ENCODE results near the gene RIPOR2. TPM values are rescaled to one million over a fixed set of nuclear protein-coding genes. Genes with fewer than 3 reads are reported as not detected.

The RIPOR2 gene
- total RNA-seq, 2 experiments from 2014 or later, result 88.3 to 96.3 TPM

DNA sequence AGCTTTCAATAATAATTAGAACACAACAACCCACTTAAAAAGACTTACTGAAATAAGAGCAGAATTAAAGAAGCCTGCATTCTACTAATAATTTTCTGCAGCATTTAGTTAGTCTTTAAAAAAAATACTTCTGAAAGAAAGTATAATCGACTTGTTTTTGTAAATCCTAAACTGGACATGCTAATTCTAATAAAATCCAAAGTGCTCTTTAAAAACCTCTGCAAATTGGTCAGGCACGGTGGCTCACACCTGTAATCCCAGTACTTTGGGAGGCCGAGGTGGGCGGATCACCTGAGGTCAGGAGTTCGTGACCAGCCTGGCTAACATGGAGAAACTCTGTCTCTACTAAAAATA lies 79.5 kb downstream of the RIPOR2 start:
- ChIA-PET CTCF (interaction anchor here (0.6 to 7.6 kb wide), 42 partner anchors 9 to 364 kb away, joined by 3 to 156 read pairs (median 6); partner anchors contain the start of gene RIPOR2), POLR2A (interaction anchor here (0.8 to 4.2 kb wide), 13 partner anchors 10 to 118 kb away, joined by 3 to 28 read pairs (median 4); no protein-coding TSS in a partner anchor)
- TF ChIP-seq, protein P1, sequence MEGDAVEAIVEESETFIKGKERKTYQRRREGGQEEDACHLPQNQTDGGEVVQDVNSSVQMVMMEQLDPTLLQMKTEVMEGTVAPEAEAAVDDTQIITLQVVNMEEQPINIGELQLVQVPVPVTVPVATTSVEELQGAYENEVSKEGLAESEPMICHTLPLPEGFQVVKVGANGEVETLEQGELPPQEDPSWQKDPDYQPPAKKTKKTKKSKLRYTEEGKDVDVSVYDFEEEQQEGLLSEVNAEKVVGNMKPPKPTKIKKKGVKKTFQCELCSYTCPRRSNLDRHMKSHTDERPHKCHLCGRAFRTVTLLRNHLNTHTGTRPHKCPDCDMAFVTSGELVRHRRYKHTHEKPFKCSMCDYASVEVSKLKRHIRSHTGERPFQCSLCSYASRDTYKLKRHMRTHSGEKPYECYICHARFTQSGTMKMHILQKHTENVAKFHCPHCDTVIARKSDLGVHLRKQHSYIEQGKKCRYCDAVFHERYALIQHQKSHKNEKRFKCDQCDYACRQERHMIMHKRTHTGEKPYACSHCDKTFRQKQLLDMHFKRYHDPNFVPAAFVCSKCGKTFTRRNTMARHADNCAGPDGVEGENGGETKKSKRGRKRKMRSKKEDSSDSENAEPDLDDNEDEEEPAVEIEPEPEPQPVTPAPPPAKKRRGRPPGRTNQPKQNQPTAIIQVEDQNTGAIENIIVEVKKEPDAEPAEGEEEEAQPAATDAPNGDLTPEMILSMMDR (IDR thresholded peaks at IDR 0.05), result no peak
- Mint-ChIP-seq H3K4me3 (peak overlapping the region; percentile 22), H3K4me1 (ENCODE audit: low read depth) (peaks cover 63% of the 10 kb centered on the region), H3K9me3 (no peaks in the 10 kb centered on the region), H3K36me3 (ENCODE audit: low read depth) (peaks cover 70% of the 10 kb centered on the region), H3K27ac (peak overlapping the region; percentile 87), H3K27me3 (no peaks in the 10 kb centered on the region)
- no peak for ATAC-seq
- intact Hi-C loops (cut with micrococcal nuclease), result loop anchor here (1.0 to 5.0 kb wide), 4 partner anchors 73 to 216 kb away; no protein-coding TSS in a partner anchor
- no peak for DNase-seq

- ChIA-PET CTCF (interaction anchor here (0.6 to 7.6 kb wide), 40 partner anchors 9 to 365 kb away, joined by 3 to 156 read pairs (median 7); partner anchors contain the start of gene RIPOR2), POLR2A (interaction anchor here (0.8 to 4.2 kb wide), 11 partner anchors 9 to 119 kb away, joined by 3 to 28 read pairs (median 4); no protein-coding TSS in a partner anchor)
- no peaks in the 10 kb centered on the region for H3K27me3 Mint-ChIP-seq
- no peaks in the 10 kb centered on the region for H3K9me3 Mint-ChIP-seq
- peak; percentile 83 for DNase-seq
- peak; percentile 68 for ATAC-seq
- intact Hi-C loops (cut with micrococcal nuclease), result loop anchor here (1.0 to 5.0 kb wide), 4 partner anchors 73 to 217 kb away; no protein-coding TSS in a partner anchor
- H3K36me3 Mint-ChIP-seq (ENCODE audit: low read depth), result peaks cover 71% of the 10 kb centered on the region
- H3K4me1 Mint-ChIP-seq (ENCODE audit: low read depth), result peaks cover 61% of the 10 kb centered on the region
- TF ChIP-seq, protein P1 (IDR thresholded peaks at IDR 0.05), result peak; percentile 88
- H3K4me3 Mint-ChIP-seq, result peak overlapping the region; percentile 22
- H3K27ac Mint-ChIP-seq, result peak overlapping the region; percentile 87
These were observed 80.1 kb downstream of the RIPOR2 start for GRCh38 chr6:24855395-24856245.

GRCh38 chr6:24854077-24854666 lies 81.6 kb downstream of the RIPOR2 start:
- intact Hi-C loops (cut with micrococcal nuclease), result no loop called here
- H3K27me3 Mint-ChIP-seq, result no peaks in the 10 kb centered on the region
- ATAC-seq (no peak), DNase-seq (no peak)
- ChIA-PET POLR2A (no interaction called here), CTCF (interaction anchor here (6.9 to 7.6 kb wide), 2 partner anchors 139 to 163 kb away, joined by 125 to 156 read pairs; no protein-coding TSS in a partner anchor)
- H3K4me3 Mint-ChIP-seq, result no peak overlapping the region
- peak overlapping the region; percentile 74 for H3K27ac Mint-ChIP-seq
- H3K4me1 Mint-ChIP-seq (ENCODE audit: low read depth), result peaks cover 57% of the 10 kb centered on the region
- no peaks in the 10 kb centered on the region for H3K9me3 Mint-ChIP-seq
- TF ChIP-seq, protein P1 (IDR thresholded peaks at IDR 0.05), result no peak
- peaks cover 69% of the 10 kb centered on the region for H3K36me3 Mint-ChIP-seq (ENCODE audit: low read depth)

GRCh38 chr6:24851086-24851485 lies 84.7 kb downstream of the RIPOR2 start:
- H3K4me3 Mint-ChIP-seq, result no peak overlapping the region

More at GRCh38 chr6:24851086-24851485, 84.7 kb downstream of the RIPOR2 start:
- TF ChIP-seq, protein P1 (IDR thresholded peaks at IDR 0.05), result no peak
- intact Hi-C loops (cut with micrococcal nuclease), result no loop called here
- Mint-ChIP-seq H3K27me3 (no peaks in the 10 kb centered on the region), H3K27ac (peak overlapping the region; percentile 72), H3K9me3 (no peaks in the 10 kb centered on the region), H3K36me3 (ENCODE audit: low read depth) (peaks cover 66% of the 10 kb centered on the region), H3K4me1 (ENCODE audit: low read depth) (peaks cover 43% of the 10 kb centered on the region)
- CTCF ChIA-PET, result interaction anchor here (2.0 to 3.5 kb wide), 2 partner anchors 141 to 167 kb away, joined by 8 to 13 read pairs; no protein-coding TSS in a partner anchor
- POLR2A ChIA-PET, result no interaction called here
- DNase-seq (no peak), ATAC-seq (no peak)
